Mesendoderm (in vitro differentiated cells): ENCODE measurements around the gene INVS.

Source experiments
- DNase-seq: peaks from one replicate; pipeline ENCODE4 v3.0.0; 2013
- H2AK5ac ChIP-seq: 2 replicates; pipeline ENCODE4 v1.6.1; 2013; ENCODE audit warnings: low read length, inconsistent platforms
- H2BK120ac ChIP-seq: 2 replicates; pipeline ENCODE4 v1.6.1; 2013; ENCODE audit warnings: low read depth, mild to moderate bottlenecking, low read length, moderate library complexity, mixed read lengths
- H2BK15ac ChIP-seq: replicated peaks from 2 replicates; pipeline ENCODE4 v1.6.1; 2013; ENCODE audit warnings: low read depth, mild to moderate bottlenecking, moderate library complexity
- H2BK5ac ChIP-seq: 2 replicates; pipeline ENCODE4 v1.6.1; 2013; ENCODE audit warnings: low read length, inconsistent platforms
- H3K18ac ChIP-seq: 2 replicates; pipeline ENCODE4 v1.6.1; 2013; ENCODE audit warnings: mild to moderate bottlenecking, low read length, mixed read lengths
- H3K23ac ChIP-seq: one replicate; pipeline ENCODE4 v1.6.1; 2013; ENCODE audit warnings: low read length
- H3K27ac ChIP-seq: 2 replicates; pipeline ENCODE4 v1.5.1; 2013; ENCODE audit warnings: low read depth, mild to moderate bottlenecking, inconsistent platforms, low read length, moderate library complexity
- H3K27me3 ChIP-seq: 2 replicates; pipeline ENCODE4 v1.6.1; 2013; ENCODE audit warnings: low read length, control low read depth, mild to moderate bottlenecking, inconsistent platforms; ENCODE audit not compliant: insufficient read depth, poor library complexity
- H3K36me3 ChIP-seq: 2 replicates; pipeline ENCODE4 v1.6.1; 2013; ENCODE audit warnings: low read length, inconsistent platforms; ENCODE audit not compliant: control insufficient read depth, insufficient read depth
- H3K4ac ChIP-seq: one replicate; pipeline ENCODE4 v1.6.1; 2013; ENCODE audit warnings: low read depth, mild to moderate bottlenecking, low read length, moderate library complexity
- H3K4me1 ChIP-seq: 2 replicates; pipeline ENCODE4 v1.6.1; 2013; ENCODE audit warnings: low read depth, low read length, inconsistent platforms; ENCODE audit not compliant: control insufficient read depth
- H3K4me2 ChIP-seq: 2 replicates; pipeline ENCODE4 v1.6.1; 2013; ENCODE audit warnings: low read length
- H3K4me3 ChIP-seq: 2 replicates; pipeline ENCODE4 v1.5.1; 2013; ENCODE audit warnings: mild to moderate bottlenecking, low read length
- H3K56ac ChIP-seq: one replicate; pipeline ENCODE4 v1.6.1; 2013; ENCODE audit warnings: low read length
- H3K79me1 ChIP-seq: 2 replicates; pipeline ENCODE4 v1.6.1; 2013; ENCODE audit warnings: low read length, inconsistent platforms
- H3K79me2 ChIP-seq: 2 replicates; pipeline ENCODE4 v1.6.1; 2013; ENCODE audit warnings: mild to moderate bottlenecking, low read length; ENCODE audit not compliant: control insufficient read depth, insufficient read depth
- H3K9ac ChIP-seq: 2 replicates; pipeline ENCODE4 v1.6.1; 2013; ENCODE audit warnings: low read length, inconsistent platforms
- H4K5ac ChIP-seq: one replicate; pipeline ENCODE4 v1.6.1; 2013; ENCODE audit warnings: low read length
- H4K8ac ChIP-seq: one replicate; pipeline ENCODE4 v1.6.1; 2013; ENCODE audit warnings: low read depth, mild to moderate bottlenecking, control low read depth, low read length, moderate library complexity
- WGBS: extraction: QIAGEN DNeasy Blood & Tissue Kit; methylation state at CpG from one replicate; pipeline ENCODE4 v1.1.7; 2013; ENCODE audit warnings: low lambda C conversion rate, missing lambda C conversion rate; ENCODE audit not compliant: insufficient coverage; ENCODE audit errors: extremely low coverage; 5-methylcytosine and 5-hydroxymethylcytosine counted together

INVS gene

GRCh38 chr9:100206899-100207298 lies 107.9 kb downstream of the INVS start:
- Histone ChIP-seq H3K23ac (no peak overlapping the region), H3K9ac (no peak overlapping the region), H3K79me2 (no peaks in the 10 kb centered on the region), H2AK5ac (no peak overlapping the region), H3K36me3 (no peaks in the 10 kb centered on the region), H3K4me1 (peaks cover 2% of the 10 kb centered on the region), H3K27me3 (no peaks in the 10 kb centered on the region), H3K4ac (no peak overlapping the region), H2BK15ac (no peak overlapping the region), H2BK5ac (no peak overlapping the region), H2BK120ac (no peak overlapping the region), H3K27ac (no peak overlapping the region), H3K4me3 (no peak overlapping the region), H4K8ac (no peak overlapping the region), H4K5ac (no peak overlapping the region), H3K4me2 (no peak overlapping the region), H3K18ac (no peak overlapping the region), H3K56ac (no peak overlapping the region), H3K79me1 (no peaks in the 10 kb centered on the region)
- DNase-seq: no peak
- no CpG with 5 or more reads among the region's 3 CpGs for WGBS

GRCh38 chr9:100208673-100209072 lies 109.6 kb downstream of the INVS start:
- Histone ChIP-seq H3K4me2 (no peak overlapping the region), H3K79me1 (no peaks in the 10 kb centered on the region), H3K27me3 (no peaks in the 10 kb centered on the region), H3K9ac (no peak overlapping the region), H3K4ac (no peak overlapping the region), H3K36me3 (no peaks in the 10 kb centered on the region), H2BK5ac (no peak overlapping the region), H3K18ac (no peak overlapping the region), H4K8ac (no peak overlapping the region), H3K23ac (no peak overlapping the region), H3K4me1 (peaks cover 4% of the 10 kb centered on the region), H3K4me3 (no peak overlapping the region), H2BK120ac (no peak overlapping the region), H4K5ac (no peak overlapping the region), H2AK5ac (no peak overlapping the region), H3K27ac (no peak overlapping the region), H3K56ac (no peak overlapping the region), H2BK15ac (no peak overlapping the region), H3K79me2 (no peaks in the 10 kb centered on the region)
- no peak for DNase-seq
- no CpG with 5 or more reads among the region's 1 CpG for WGBS

- Histone ChIP-seq H2BK120ac (no peak overlapping the region), H3K79me2 (no peaks in the 10 kb centered on the region), H2BK5ac (no peak overlapping the region), H2BK15ac (peak overlapping the region; percentile 57), H3K27me3 (no peaks in the 10 kb centered on the region), H4K8ac (no peak overlapping the region), H3K56ac (no peak overlapping the region), H2AK5ac (no peak overlapping the region), H4K5ac (no peak overlapping the region), H3K27ac (no peak overlapping the region), H3K4me1 (peaks cover 6% of the 10 kb centered on the region), H3K23ac (no peak overlapping the region), H3K36me3 (no peaks in the 10 kb centered on the region), H3K79me1 (no peaks in the 10 kb centered on the region), H3K9ac (no peak overlapping the region), H3K4ac (peak overlapping the region; percentile 55), H3K4me2 (no peak overlapping the region), H3K18ac (peak overlapping the region; percentile 51), H3K4me3 (no peak overlapping the region)
- WGBS: no CpG with 5 or more reads among the region's 1 CpG
- DNase-seq: no peak
Measured at GRCh38 chr9:100211476-100211875, 112.4 kb downstream of the INVS start.

GRCh38 chr9:100213730-100214477 lies 114.9 kb downstream of the INVS start:
- no peaks in the 10 kb centered on the region for H3K79me1 ChIP-seq
- no peaks in the 10 kb centered on the region for H3K36me3 ChIP-seq
- no peak overlapping the region for H3K56ac ChIP-seq
- no peak overlapping the region for H3K27ac ChIP-seq
- H2BK120ac ChIP-seq: no peak overlapping the region
- no peak overlapping the region for H4K8ac ChIP-seq
- no peak overlapping the region for H3K9ac ChIP-seq
- peak overlapping the region; percentile 2 for H2AK5ac ChIP-seq
- WGBS: no CpG with 5 or more reads among the region's 5 CpGs
- H2BK15ac ChIP-seq: no peak overlapping the region
- H3K27me3 ChIP-seq: no peaks in the 10 kb centered on the region
- no peak overlapping the region for H3K4me2 ChIP-seq
- H3K4me1 ChIP-seq: peaks cover 6% of the 10 kb centered on the region
- H3K4me3 ChIP-seq: no peak overlapping the region
- no peak overlapping the region for H2BK5ac ChIP-seq
- H3K18ac ChIP-seq: peak overlapping the region; percentile 80
- no peaks in the 10 kb centered on the region for H3K79me2 ChIP-seq
- no peak overlapping the region for H4K5ac ChIP-seq
- H3K23ac ChIP-seq: no peak overlapping the region
- no peak overlapping the region for H3K4ac ChIP-seq
- DNase-seq: peak; percentile 94

GRCh38 chr9:100216178-100216787 lies 117.2 kb downstream of the INVS start:
- no peaks in the 10 kb centered on the region for H3K79me1 ChIP-seq
- no peak overlapping the region for H3K18ac ChIP-seq
- no peak overlapping the region for H3K4me2 ChIP-seq
- no CpG with 5 or more reads among the region's 4 CpGs for WGBS
- no peak overlapping the region for H3K56ac ChIP-seq
- no peak overlapping the region for H3K4ac ChIP-seq
- no peaks in the 10 kb centered on the region for H3K79me2 ChIP-seq
- H4K5ac ChIP-seq: no peak overlapping the region
- no peak overlapping the region for H4K8ac ChIP-seq
- no peak overlapping the region for H2BK120ac ChIP-seq
- H3K23ac ChIP-seq: no peak overlapping the region
- no peaks in the 10 kb centered on the region for H3K36me3 ChIP-seq
- no peak overlapping the region for H3K4me3 ChIP-seq
- H3K27ac ChIP-seq: no peak overlapping the region
- H3K27me3 ChIP-seq: no peaks in the 10 kb centered on the region
- no peak overlapping the region for H2BK15ac ChIP-seq
- H3K4me1 ChIP-seq: peaks cover 6% of the 10 kb centered on the region
- H2BK5ac ChIP-seq: no peak overlapping the region
- H3K9ac ChIP-seq: no peak overlapping the region
- peak; percentile 86 for DNase-seq
- no peak overlapping the region for H2AK5ac ChIP-seq
